Activated CD4-positive, alpha-beta T cell treated with anti-CD3 and anti-CD28 coated beads, Interleukin-10, Interleukin-2, amounts not matched to agents 100 ng/mL and 50 ng/mL, durations not matched to agents 16 hours and 8 hours (primary cell): Measurements from ENCODE around the gene GIT2.

Source experiments
- DNase-seq: peaks from one replicate; pipeline ENCODE4 v3.0.0-alpha.2; 2020

The GIT2 gene, protein sequence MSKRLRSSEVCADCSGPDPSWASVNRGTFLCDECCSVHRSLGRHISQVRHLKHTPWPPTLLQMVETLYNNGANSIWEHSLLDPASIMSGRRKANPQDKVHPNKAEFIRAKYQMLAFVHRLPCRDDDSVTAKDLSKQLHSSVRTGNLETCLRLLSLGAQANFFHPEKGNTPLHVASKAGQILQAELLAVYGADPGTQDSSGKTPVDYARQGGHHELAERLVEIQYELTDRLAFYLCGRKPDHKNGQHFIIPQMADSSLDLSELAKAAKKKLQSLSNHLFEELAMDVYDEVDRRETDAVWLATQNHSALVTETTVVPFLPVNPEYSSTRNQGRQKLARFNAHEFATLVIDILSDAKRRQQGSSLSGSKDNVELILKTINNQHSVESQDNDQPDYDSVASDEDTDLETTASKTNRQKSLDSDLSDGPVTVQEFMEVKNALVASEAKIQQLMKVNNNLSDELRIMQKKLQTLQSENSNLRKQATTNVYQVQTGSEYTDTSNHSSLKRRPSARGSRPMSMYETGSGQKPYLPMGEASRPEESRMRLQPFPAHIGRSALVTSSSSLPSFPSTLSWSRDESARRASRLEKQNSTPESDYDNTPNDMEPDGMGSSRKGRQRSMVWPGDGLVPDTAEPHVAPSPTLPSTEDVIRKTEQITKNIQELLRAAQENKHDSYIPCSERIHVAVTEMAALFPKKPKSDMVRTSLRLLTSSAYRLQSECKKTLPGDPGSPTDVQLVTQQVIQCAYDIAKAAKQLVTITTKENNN

DNA sequence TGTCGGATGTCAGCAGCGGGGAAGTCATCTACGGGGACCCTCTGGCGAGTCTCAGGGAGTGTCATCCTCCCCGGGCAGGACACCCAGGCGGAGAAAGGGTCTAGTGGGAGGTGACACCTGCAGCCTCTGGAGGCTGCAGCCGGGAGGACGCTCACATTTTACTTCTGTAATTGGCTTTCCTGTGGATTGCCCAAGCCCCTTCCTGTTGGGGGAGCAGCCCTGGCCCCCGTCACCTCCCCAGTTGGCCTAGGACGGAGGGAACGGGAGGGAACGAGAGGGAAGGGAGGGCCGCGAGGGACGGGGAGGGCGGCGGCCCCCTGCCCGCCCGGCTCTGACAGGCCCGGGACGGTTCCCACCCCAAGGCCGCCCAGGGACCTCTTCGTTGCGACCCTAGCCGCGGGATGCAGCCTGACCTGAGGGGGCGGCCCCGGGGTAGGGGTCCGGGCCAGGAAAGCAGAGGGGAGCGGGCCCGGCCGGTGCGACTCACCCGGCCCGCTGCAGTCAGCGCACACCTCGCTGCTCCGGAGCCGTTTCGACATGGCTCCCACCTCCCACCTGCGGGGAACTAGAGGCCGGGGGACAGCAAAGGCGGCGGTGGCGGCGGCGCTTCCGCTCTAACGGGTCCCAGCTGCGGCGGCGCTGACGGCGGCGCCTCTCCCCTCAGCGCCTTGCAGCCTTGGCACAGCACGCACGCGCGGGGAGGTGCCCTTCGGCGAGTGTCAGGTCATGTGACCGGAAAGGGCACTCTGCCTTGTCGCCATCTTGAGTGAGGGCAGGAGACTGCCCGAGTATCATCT lies at the start of gene GIT2:
TSS of gene GIT2 (minus strand) at position 683 of the 797 bp plus-strand sequence. CDS start at position 539, 144 bp downstream.
- DNase-seq = peak; percentile 98

DNA sequence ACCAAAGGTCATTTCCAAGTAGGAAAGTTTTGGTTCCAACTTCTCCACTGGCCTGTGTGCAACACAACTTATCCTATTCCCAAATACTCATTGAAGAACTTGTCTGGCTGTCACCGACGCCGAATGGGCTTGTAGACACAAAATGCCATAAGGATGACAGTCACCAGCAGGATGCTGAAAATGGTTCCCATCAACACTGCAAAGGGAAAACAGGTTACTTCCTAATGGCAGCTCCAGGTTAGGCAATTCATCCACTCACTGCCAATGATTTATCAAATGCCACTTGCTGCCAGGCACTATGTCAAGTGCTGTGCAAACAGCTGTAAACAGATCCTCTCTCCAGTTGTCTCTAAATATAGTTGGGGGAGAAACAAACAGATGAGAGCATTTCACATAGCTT lies 46.1 kb upstream of the GIT2 start:
- DNase-seq = no peak

DNA sequence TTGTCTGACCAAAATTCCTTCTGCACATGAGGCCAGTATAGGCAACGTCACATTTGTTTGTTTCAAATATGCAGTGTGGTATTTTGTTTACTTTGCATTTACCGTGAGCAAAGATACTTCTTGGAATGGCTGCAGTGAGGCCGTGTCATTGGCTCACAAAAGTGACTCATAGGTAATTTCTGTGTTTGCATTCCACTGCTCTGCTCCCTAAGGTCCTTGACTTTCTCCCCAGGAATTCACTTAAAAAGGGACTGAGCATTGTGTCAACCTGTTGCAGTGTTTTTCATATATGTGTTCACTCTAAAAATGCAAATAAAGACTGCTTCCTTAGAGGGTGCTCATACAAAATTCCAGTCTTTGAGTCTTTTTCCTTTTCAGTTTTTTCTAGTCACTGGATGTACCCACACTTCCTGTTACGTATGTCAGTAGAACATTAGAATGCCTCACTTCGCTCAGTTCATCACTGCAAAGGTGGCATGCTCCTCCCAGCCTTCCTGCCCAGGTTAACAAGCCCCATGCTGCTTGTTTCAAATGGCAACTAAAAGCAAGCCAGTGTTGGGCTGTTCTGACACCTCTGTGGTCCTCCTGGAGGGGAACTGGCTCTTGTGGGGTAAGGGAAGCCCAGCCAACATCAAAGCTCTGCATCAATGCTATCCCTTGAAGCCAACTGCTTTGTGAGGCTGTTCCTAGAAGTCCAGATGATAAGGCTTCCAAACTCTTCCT lies 43.1 kb upstream of the GIT2 start:
- DNase-seq = peak; percentile 55

- no peak for DNase-seq
Observed at GRCh38 chr12:110038741-110039084, 42.5 kb upstream of the GIT2 start.

DNA sequence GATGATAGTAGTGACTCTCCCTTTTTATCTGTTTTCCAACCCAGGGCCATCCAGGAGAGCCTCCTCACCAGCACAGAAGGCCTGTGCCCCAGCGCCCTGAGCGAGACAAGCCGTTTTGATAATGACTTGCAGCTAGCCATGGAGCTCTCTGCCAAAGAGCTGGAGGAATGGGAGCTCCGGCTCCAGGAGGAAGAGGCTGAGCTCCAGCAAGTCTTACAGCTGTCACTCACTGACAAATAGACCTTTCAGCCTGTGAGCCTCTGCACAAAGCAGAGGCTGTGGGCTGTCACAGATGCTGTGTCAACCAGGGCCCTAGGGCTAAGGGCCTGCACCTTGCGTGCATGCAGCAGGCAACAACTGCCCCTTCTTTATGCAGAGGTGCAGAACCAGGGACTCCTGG lies 41.1 kb upstream of the GIT2 start:
- no peak for DNase-seq

GRCh38 chr12:110035534-110036104 lies 39.5 kb upstream of the GIT2 start:
- no peak for DNase-seq

DNA sequence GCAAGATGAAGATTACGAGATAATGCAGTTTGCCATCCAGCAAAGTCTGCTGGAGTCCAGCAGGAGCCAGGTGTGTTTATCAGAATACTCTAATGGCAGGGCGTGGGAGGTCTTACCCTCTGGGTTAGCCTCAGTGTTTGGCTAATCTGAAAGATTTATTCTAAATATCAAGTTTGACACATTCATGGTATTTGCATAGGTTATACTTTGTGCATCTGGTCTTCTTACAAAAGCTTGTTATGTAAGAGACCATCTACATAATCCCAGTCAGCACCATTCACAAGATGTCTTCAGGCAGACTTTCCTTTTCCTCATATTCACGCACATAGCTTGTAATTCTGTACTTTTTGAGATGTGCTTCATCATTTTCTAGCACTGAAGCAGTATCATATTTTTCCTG lies 37.7 kb upstream of the GIT2 start:
- DNase-seq = no peak

- no peak for DNase-seq
Observed at GRCh38 chr12:110029290-110029815, 33.2 kb upstream of the GIT2 start.

DNA sequence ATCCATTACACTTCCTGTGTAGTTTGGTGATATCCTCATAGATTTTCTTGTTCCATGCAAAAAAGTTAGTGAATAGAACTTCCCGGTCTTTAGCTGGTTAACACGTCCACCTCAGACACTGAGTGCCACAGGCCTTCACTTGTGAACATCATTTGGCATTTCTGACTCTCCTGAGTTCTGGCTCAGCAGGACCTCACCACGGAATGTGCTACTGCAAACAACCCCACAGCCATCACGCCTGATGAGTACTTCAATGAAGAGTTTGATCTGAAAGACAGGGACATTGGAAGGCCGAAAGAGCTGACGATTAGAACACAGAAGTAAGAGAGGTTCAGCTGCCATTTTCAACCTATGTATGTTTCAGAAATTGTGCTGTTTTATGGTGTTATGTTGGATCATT lies 32.2 kb upstream of the GIT2 start:
- DNase-seq = no peak

- DNase-seq = no peak
Observed at GRCh38 chr12:110024051-110024450, 27.9 kb upstream of the GIT2 start.

DNA sequence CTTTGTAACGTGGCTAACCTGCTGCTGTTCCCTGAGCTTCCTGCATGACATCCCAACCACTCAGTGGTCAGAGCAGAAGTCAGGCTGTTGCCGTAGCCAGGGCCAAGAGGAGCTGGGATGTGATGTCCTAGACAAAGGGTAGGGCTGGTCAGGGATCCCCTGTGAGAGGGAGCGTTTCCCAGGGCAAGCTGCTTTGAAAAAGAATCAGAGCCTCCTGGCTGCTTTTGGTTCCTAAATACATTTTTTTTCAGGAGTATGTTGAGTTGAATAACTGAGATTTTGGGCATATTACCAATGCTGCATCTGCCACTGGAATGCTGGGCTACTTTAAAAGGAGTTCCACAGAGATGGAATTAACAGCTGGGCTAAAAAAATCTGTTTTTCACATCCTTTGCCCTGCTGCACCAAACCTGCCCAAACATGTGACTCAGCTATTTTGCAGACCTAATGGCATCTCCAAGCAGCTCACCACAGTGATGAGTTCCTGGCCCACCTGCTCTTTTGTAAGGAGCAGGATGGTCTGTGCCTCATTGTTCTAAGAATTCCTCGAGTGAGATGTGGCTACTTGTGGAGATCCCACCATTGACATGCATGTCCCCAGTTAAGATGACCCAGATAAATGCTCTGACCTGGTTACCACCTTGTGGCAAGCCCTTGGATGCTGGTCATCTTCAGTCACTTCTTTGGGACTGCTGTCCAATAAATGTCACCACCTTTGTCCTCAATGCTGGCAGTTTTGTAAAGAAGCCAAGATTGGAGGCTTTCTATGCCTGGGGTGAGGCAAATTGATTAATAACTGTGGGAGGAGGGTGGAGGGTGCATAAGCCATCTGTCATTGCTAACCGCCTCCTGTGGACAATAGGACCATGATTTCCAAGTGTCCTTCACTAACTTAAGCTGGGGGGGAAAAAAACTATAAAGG lies 27.2 kb upstream of the GIT2 start:
- DNase-seq = no peak

DNA sequence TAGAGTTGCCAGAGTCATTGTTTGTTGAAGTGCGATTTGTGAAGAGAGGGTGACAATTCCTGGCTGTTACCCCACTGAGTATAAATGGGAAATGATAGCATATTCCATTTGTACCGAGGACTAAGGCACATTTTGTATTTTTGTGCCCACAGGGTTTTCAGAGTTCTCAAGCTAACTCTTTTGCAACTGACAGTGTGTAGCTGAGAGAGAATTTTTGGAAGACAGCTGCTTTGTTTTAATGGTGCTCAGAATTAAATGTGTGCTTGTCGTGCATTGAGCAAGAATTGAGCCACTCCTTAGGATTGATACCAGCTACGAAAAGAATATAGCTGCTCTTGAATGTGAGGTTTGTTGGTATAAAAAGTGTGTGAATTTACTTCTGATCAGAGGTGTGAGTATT lies 24.8 kb upstream of the GIT2 start:
- no peak for DNase-seq

DNA sequence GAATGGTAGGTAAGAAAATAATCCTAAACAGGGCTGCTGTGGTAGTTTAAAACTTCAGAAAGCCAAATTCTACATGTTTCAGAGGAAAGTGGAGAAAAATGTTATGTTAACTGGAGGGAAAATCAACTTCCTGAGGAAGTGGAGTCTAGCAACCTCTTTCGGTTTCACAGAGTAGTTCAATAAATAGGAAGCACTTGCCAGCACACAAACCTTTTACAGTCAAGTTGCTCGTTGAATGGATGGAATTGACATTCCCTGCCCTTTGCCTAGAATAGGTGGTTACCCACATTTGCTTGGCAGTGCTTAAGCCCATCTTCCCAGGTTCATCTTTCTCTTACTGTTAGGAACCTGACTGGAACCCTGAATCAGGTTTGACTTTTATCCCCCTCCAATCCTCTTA lies 19.0 kb upstream of the GIT2 start:
- DNase-seq = no peak

- DNase-seq = no peak
Observed at GRCh38 chr12:110012659-110013058, 16.5 kb upstream of the GIT2 start.

- no peak for DNase-seq
Observed at GRCh38 chr12:110012137-110012536, 16.0 kb upstream of the GIT2 start.

DNA sequence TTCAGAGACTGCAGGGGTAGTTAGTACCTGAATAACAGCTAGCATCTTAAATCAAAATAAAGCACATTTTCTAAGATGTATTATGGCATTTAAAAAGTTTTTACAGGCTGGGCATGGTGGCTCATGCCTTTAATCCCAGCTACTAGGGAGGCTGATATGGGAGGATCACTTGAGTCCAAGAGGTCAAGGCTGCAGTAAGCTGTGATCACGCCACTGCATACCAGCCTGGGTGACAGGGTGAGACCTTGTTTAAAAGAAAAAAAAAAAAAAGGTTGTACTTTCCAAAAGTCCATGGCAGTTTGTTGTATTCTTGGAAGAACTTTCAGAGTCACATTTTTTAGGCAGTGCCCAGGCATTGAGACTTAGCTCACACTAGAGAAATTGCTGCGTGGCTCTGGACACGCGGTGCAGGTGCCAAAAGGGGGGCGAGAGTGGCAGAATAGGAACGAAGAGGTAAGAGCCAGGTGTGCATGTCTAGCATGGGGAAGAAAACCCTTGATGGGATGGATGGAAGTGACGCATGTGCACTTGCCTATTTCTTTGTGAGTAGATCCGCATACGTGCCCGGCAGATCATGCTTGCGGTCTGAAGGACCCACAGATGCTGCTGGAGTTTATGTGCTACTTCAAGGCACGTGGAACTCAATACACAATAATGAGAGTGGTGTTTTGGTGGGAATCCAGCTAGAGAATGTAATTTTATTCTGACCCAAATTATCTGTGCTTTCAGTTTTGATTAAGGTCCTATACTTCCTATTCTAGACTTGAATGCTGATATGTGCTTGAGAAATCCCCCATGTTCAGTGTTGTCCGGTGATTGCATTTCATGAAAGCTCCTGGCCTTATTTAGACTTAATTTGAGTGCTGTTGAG lies 14.9 kb upstream of the GIT2 start:
- no peak for DNase-seq

DNA sequence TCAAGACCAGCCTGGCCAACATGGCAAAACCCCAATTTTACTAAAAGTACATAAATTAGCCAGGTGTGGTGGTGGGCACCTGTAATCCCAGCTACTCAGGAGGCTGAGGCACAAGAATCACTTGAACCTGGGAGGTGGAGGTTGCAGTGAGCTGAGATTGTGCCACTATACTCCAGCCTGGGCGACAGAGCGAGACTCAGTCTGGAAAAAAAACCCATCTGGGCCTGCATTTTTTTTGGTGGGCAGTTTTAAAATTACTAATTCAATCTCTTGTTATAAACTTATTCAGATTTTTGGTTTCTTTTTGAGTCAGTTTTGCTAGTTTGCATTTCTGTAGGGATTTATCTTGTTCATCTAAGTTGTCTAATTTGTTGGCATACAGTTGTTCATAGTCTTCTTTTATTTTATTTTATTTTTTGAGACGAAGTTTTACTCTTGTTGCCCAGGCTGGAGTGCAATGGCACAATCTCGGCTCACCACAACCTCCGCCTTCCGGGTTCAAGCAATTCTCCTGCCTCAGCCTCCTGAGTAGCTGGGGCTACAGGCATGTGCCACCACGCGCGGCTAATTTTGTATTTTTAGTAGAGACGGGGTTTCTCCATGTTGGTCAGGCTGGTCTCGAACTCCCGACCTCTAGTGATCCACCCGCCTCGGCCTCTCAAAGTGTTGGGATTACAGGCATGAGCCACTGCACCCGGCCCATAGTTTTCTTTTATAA lies 12.7 kb upstream of the GIT2 start:
- DNase-seq = peak; percentile 81

DNA sequence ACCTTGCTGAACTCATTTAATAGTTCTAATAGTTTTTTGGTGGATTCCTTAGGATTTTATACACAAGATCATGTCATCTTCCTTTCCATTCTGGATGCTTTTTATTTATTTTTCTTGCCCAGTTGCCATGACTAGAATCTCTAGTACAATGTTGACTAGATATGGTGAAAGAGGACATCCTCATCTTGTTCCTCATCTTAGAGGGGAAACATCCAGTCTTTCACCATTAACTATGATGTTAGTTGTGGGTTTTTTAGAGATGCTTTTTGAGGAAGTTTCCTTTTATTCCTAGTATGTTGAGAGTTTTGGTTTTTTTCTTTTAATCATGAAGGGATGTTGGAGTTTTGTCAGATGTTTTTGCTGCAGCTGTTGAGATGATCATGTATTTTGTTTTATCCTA lies 11.7 kb upstream of the GIT2 start:
- DNase-seq = no peak

DNA sequence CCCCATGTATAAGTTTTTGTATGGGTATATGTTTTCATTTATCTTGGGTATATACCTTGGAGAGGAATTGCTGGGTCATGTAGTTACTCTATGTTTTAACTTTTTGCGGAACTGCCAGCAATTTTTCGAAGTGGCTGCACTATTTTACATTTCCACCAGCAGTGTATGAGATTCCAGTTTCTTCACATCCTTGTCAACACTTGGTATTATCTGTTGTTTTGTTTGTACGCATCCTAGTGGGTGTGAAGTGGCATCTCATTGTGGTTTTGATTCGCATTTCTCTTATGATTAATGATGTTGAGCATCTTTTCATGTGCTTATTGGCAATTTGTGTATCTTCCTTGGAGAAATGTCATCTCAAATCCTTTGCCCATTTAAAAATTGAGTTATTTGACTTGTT lies 9.9 kb upstream of the GIT2 start:
- no peak for DNase-seq
